Omental fat pad (tissue), 4 donors: ENCODE measurements around the gene MORN4. TPM values are rescaled to one million over a fixed set of nuclear protein-coding genes. Genes with fewer than 3 reads are reported as not detected.
A peak's percentile ranks its signal among the peaks of the same experiment; 100 is the strongest.
"Not testable (repeated sequence)": the region's sequence is repeated elsewhere in the genome, so short reads cannot be mapped to it uniquely, and the experiment has no call there.

Source experiments
- ATAC-seq: fragments of 150-250 bp; one replicate; pipeline ENCODE4 v1.9.1; 2016; ENCODE audit warnings: mild to moderate bottlenecking, moderate library complexity; ENCODE audit not compliant: low FRiP score
- DNase-seq: peaks from one replicate; pipeline ENCODE4 v3.0.0-alpha.2; 2019; ENCODE audit warnings: low spot score
- CTCF ChIP-seq, 3 donors: fragments of 450-650 bp; IDR thresholded peaks; one replicate each; pipeline ENCODE4 v1.5.1; 2016 to 2017; ENCODE audit warnings: antibody characterized with exemption in 3 of 3, mild to moderate bottlenecking in 3 of 3, moderate library complexity in 2 of 3
- total RNA-seq, 4 donors: library from RNA; depleted of rRNA; stranded (reverse); fragments of >200 nt; gene quantifications; one replicate each; pipeline ENCODE4 v1.1.0, GENCODE V29; 2016

MORN4 gene
- total RNA-seq, 4 donors from 2014 or later = 0.36 to 5.3 (median 2.5) TPM

GRCh38 chr10:97580421-97581367, 52.6 kb downstream of the MORN4 start:
- TF ChIP-seq CTCF (IDR thresholded peaks at IDR 0.05) = no peak
- no peak for DNase-seq
- no peak for ATAC-seq

- ATAC-seq (no peak), DNase-seq (no peak)
- TF ChIP-seq CTCF (IDR thresholded peaks at IDR 0.05) = no peak
These were observed 55.0 kb downstream of the MORN4 start for GRCh38 chr10:97578171-97578844.

- no peak for ATAC-seq
- no peak for DNase-seq
- TF ChIP-seq CTCF (IDR thresholded peaks at IDR 0.05) = no peak
These were observed 55.6 kb downstream of the MORN4 start for GRCh38 chr10:97577701-97578100.

- DNase-seq, ATAC-seq: not testable (repeated sequence)
These were observed 56.8 kb downstream of the MORN4 start for GRCh38 chr10:97576487-97576886.

- ATAC-seq = no peak
- TF ChIP-seq CTCF (IDR thresholded peaks at IDR 0.05) = no peak
- DNase-seq = no peak
These were observed 58.1 kb downstream of the MORN4 start for GRCh38 chr10:97575127-97575668.

DNA sequence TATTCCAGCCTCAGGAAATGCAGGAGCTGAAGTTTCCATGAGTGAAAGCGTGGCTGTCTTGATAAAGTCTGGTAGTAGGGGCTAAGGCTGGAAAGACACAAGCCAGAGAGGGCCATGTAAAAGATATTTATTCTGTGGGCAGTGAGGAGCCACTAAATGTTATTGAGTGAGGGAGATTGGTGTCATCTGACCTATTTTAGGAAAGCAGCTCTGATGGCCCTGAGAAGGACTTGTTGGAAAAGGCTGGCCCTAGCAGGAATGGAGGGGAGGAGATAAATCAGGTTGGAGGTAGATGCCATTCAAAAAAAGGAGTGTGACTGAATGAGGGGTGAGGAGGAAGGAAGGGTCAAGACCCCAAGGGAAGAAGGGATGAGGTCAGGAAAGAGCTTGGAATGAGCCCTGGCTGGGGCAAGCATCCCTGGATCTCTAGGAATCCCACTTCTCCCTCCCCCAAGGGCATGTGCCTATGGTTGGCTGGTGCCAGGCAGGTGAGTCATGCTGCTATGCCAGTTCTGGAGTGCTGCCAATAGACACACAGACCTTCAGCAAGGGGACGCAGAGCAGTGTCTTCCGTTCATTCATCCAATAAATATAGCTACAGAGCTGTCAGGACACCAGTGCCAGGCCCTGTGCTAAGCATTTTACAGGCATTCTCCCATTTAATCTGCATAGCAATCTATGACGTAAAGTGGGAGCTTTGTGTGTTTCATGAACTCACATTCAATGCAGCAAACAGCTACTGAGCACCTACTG, 58.8 kb downstream of the MORN4 start:
- TF ChIP-seq CTCF (IDR thresholded peaks at IDR 0.05) = no peak
- peak; percentile 72 for ATAC-seq

DNA sequence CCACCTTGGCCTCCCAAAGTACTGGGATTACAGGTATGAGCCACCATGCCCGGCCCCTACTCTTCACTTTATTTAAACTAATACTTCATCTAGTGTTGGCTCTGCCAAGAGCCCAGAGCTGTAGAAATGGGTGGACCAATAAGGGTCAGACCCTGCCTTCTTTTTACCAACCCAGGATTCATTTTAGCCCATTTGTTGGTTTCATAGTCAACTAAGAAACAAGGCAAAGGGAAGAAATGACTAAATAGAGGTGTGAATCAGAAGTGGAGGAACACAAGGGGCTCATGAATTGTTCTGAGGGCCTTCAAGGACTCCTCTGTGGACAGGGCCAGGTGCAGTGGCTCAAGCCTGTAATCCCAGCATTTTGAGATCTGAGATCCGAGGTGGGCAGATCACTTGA, 59.6 kb downstream of the MORN4 start:
- no peak for TF ChIP-seq CTCF (IDR thresholded peaks at IDR 0.05)
- DNase-seq (no peak), ATAC-seq (no peak)

More for the DNA sequence above, 58.8 kb downstream of the MORN4 start:
- no peak for DNase-seq
